ENCODE measurements around the gene SH2D7.

SH2D7 gene

GRCh38 chr15:78059110-78059839 is 33.1 kb upstream of the SH2D7 start:
- TF ChIP-seq GLIS3 (CRISPR knock-in tag; IDR thresholded peaks at IDR 0.05) (no peak), ESRRG (CRISPR knock-in tag; IDR thresholded peaks at IDR 0.05) (no peak), ISL1 (CRISPR knock-in tag; IDR thresholded peaks at IDR 0.05) (no peak), TCF4 (CRISPR knock-in tag; IDR thresholded peaks at IDR 0.05; ENCODE audit: borderline replicate concordance) (no peak), PATZ1 (CRISPR knock-in tag; IDR thresholded peaks at IDR 0.05; ENCODE audit: borderline replicate concordance) (no peak), ZNF70 (CRISPR knock-in tag; IDR thresholded peaks at IDR 0.05) (no peak), PPARA (CRISPR knock-in tag; IDR thresholded peaks at IDR 0.05; ENCODE audit: borderline replicate concordance) (no peak), ZC3H10 (CRISPR knock-in tag; IDR thresholded peaks at IDR 0.05) (no peak), OSR1 (CRISPR knock-in tag; IDR thresholded peaks at IDR 0.05) (no peak), TOX (CRISPR knock-in tag; IDR thresholded peaks at IDR 0.05; ENCODE audit: borderline replicate concordance) (no peak), BACH2 (CRISPR knock-in tag; IDR thresholded peaks at IDR 0.05; ENCODE audit: borderline replicate concordance) (no peak), ZFP30 (CRISPR knock-in tag; IDR thresholded peaks at IDR 0.05) (no peak), CSRNP3 (CRISPR knock-in tag; IDR thresholded peaks at IDR 0.05) (no peak), ZNF565 (CRISPR knock-in tag; conservative IDR thresholded peaks at IDR 0.05; ENCODE audit: low read depth) (no peak), ZFP3 (CRISPR knock-in tag; IDR thresholded peaks at IDR 0.05) (no peak)
- no peak for ATAC-seq

GRCh38 chr15:78060232-78060631 is 32.1 kb upstream of the SH2D7 start:
- ATAC-seq = no peak
- TF ChIP-seq ZNF565 (CRISPR knock-in tag; conservative IDR thresholded peaks at IDR 0.05; ENCODE audit: low read depth) = no peak

- no peak for TF ChIP-seq GLIS3 (CRISPR knock-in tag; IDR thresholded peaks at IDR 0.05)
- no peak for TF ChIP-seq TSHZ2 (CRISPR knock-in tag; IDR thresholded peaks at IDR 0.05)
- TF ChIP-seq SNAI2 (CRISPR knock-in tag; IDR thresholded peaks at IDR 0.05) = no peak
- no peak for TF ChIP-seq ESRRG (CRISPR knock-in tag; IDR thresholded peaks at IDR 0.05)
- ATAC-seq = no peak
Measured at GRCh38 chr15:78061963-78062427, 30.4 kb upstream of the SH2D7 start.

GRCh38 chr15:78063217-78063616 is 29.1 kb upstream of the SH2D7 start:
- ATAC-seq = no peak
- TF ChIP-seq PPARA (CRISPR knock-in tag; IDR thresholded peaks at IDR 0.05; ENCODE audit: borderline replicate concordance) (no peak), ZFP3 (CRISPR knock-in tag; IDR thresholded peaks at IDR 0.05) (no peak), ZNF565 (CRISPR knock-in tag; conservative IDR thresholded peaks at IDR 0.05; ENCODE audit: low read depth) (no peak), ISL1 (CRISPR knock-in tag; IDR thresholded peaks at IDR 0.05) (no peak), RARB (CRISPR knock-in tag; IDR thresholded peaks at IDR 0.05) (no peak), PATZ1 (CRISPR knock-in tag; IDR thresholded peaks at IDR 0.05; ENCODE audit: borderline replicate concordance) (no peak), ARNTL (CRISPR knock-in tag; IDR thresholded peaks at IDR 0.05; ENCODE audit: borderline replicate concordance, low read depth) (no peak), TCF4 (CRISPR knock-in tag; IDR thresholded peaks at IDR 0.05; ENCODE audit: borderline replicate concordance) (no peak), ESRRG (CRISPR knock-in tag; IDR thresholded peaks at IDR 0.05) (no peak), POU6F1 (CRISPR knock-in tag; IDR thresholded peaks at IDR 0.05; ENCODE audit: borderline replicate concordance, low read depth) (no peak), ZFP30 (CRISPR knock-in tag; IDR thresholded peaks at IDR 0.05) (no peak), TSHZ2 (CRISPR knock-in tag; IDR thresholded peaks at IDR 0.05) (no peak), GLIS3 (CRISPR knock-in tag; IDR thresholded peaks at IDR 0.05) (no peak), SNAI2 (CRISPR knock-in tag; IDR thresholded peaks at IDR 0.05) (no peak), ZNF8 (CRISPR knock-in tag; IDR thresholded peaks at IDR 0.05) (no peak)
